ENCODE measurements around the gene ZBTB20. TPM values are rescaled to one million over a fixed set of nuclear protein-coding genes. Genes with fewer than 3 reads are reported as not detected.
"Not testable (repeated sequence)": the region's sequence is repeated elsewhere in the genome, so short reads cannot be mapped to it uniquely, and the experiment has no call there.

The ZBTB20 gene
- total RNA-seq, result 10 to 100 TPM; 21.8 to 62.6 (median 39.5) TPM

DNA sequence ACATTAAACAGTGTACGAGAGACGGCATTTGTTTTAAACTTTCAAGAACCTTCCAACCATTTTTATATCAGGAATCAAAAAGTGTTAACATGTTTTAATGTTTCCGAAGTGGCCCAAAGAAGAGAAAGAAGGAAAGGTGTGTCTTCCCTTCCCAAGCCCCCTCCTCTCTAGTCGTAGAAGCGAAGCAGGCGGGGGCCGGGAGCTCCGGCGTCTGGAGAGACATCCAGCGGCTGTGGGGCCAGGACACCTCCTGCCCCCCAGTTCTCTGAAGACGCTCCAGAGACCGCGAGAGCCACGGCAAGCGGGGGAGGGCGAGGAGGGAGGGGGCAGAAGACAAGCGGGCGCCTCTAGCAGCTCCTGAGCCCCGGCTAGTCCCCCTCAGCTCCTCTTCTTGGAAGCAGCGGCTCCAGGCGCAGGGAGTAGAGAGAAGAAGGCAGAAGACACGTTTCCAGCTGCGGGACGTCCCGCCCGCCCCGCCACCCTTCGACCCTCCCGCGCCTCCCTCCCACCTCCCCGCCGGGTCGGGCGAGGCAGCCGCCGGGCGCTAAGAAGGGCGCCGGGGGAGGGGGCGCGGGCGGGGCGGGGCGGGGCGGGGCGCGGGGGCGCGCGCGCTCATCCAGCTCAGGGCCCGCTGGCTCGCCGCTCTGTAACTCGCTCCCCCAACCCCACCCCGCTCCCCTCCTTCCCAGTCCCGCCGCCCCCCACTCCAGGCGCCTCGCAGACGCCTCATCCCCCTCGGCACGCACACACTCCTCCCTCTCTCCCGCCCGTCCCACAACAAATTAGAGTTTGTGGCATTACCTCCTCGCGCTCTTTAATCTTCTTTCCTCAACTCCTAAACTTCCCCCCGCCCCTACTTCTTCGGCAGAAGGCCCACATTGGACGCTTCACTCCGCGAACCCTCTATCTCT is at the start of gene ZBTB20:
TSS of gene ZBTB20 (minus strand) at position 871 of the 911 bp plus-strand sequence.
- peak in 6 of 8 experiments; percentile 10 to 38 (median 18) for ATAC-seq (replicated peaks in 6 of 8)
- H3K4me1 ChIP-seq (replicated peaks in 1 of 2), result peaks cover 0 to 7% of the 10 kb centered on the region in 2 donors
- peak within 1 kb of the TSS; percentile 56 to 85 (median 66) for H3K4me3 ChIP-seq
- H3K27ac ChIP-seq, result peak within 1 kb of the TSS; percentile 93
- in situ Hi-C loops (cut with MboI; ENCODE audit: low pct_unique_long_range_greater_than_20kb in 2 of 9, low sequenced_read_pairs in 9 of 9, unreplicated experiment in 9 of 9), result no loop called here
- WGBS, 10 experiments, result 0 to 3% (median 0%) methylated on average over 1 to 13 of the region's 72 CpGs; no CpG with 5 or more reads in 3 of the 10 experiments

GRCh38 chr3:115194476-115194875 is 47.4 kb upstream of the ZBTB20 start:
- 61 to 100% (median 90%) methylated on average over 3 to 4 of the region's 4 CpGs for WGBS, 10 experiments
- in situ Hi-C loops (cut with MboI; ENCODE audit: low pct_unique_long_range_greater_than_20kb in 2 of 9, low sequenced_read_pairs in 9 of 9, unreplicated experiment in 9 of 9), result no loop called here
- Histone ChIP-seq H3K4me1 (replicated peaks in 1 of 2) (no peaks in the 10 kb centered on the region), H3K27ac (no peak overlapping the region), H3K4me3 (no peak overlapping the region)
- ATAC-seq (replicated peaks in 6 of 8), result no peak

DNA sequence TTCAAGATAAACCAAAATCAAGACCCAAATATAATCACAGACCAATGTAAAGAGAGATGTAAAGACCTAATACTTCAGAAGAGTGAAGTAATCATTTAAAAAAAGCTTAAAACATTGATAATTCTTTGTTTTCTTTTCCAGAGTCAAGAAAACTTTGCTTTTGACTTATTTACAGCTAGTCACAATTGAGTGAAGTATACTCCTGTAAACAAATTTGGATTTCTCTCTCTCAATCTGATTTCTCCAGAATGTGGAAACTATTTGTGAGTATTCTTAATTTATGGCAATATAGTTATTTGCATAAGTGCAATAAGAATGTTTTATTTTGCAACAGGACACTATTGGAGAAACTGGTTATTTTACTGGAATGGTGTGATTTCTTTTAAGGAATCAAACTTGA is 43.7 kb upstream of the ZBTB20 start:
- ATAC-seq (replicated peaks in 6 of 8), result no peak
- H3K27ac ChIP-seq, result no peak overlapping the region
- H3K4me1 ChIP-seq (replicated peaks in 1 of 2), result no peaks in the 10 kb centered on the region
- H3K4me3 ChIP-seq, result no peak overlapping the region
- in situ Hi-C loops (cut with MboI; ENCODE audit: low pct_unique_long_range_greater_than_20kb in 2 of 9, low sequenced_read_pairs in 9 of 9, unreplicated experiment in 9 of 9), result no loop called here

DNA sequence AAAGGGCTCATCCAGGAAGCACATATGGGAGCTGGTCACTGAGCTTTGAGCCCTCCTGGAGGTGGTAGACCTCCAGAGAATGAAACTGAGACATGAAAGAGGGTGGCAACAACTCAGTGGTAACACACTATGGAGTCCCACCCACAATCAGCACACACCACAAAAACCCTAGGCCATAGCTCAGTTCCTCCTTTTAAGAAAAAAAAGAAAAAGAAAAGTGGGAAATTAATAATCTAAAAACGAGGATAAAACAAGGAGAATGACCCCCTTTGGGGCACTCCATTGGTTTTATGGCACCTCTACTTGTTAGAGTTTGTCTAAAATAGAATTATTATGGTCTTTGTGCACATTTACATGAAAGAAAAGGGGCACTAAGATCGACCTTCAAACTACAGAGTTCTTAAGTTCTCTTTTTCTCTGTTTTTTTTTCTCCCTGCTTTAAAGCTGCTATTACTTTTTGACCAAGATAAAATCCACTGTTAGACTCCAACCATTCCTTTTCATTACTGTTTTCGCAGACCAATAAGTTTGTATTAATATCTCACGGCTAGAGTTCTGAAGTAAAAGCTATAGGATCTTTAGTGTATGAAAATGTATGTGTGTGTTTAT is 40.2 kb upstream of the ZBTB20 start:
- Histone ChIP-seq H3K27ac (no peak overlapping the region), H3K4me1 (replicated peaks in 1 of 2) (no peaks in the 10 kb centered on the region), H3K4me3 (no peak overlapping the region)
- ATAC-seq (replicated peaks in 6 of 8), result no peak
- in situ Hi-C loops (cut with MboI; ENCODE audit: low pct_unique_long_range_greater_than_20kb in 2 of 9, low sequenced_read_pairs in 9 of 9, unreplicated experiment in 9 of 9), result no loop called here
- WGBS, 10 experiments, result 48 to 92% (median 74%) methylated on average over 2 to 4 of the region's 4 CpGs; no CpG with 5 or more reads in 1 of the 10 experiments

- no peak overlapping the region for H3K4me3 ChIP-seq
- no peaks in the 10 kb centered on the region for H3K4me1 ChIP-seq (replicated peaks in 1 of 2)
- in situ Hi-C loops (cut with MboI; ENCODE audit: low pct_unique_long_range_greater_than_20kb in 2 of 9, low sequenced_read_pairs in 9 of 9, unreplicated experiment in 9 of 9), result no loop called here
- ATAC-seq (replicated peaks in 6 of 8), result no peak
- H3K27ac ChIP-seq, result no peak overlapping the region
- 50 to 100% (median 81%) methylated on average over 1 to 6 of the region's 6 CpGs for WGBS, 10 experiments
These were observed 39.5 kb upstream of the ZBTB20 start for GRCh38 chr3:115186351-115187148.

DNA sequence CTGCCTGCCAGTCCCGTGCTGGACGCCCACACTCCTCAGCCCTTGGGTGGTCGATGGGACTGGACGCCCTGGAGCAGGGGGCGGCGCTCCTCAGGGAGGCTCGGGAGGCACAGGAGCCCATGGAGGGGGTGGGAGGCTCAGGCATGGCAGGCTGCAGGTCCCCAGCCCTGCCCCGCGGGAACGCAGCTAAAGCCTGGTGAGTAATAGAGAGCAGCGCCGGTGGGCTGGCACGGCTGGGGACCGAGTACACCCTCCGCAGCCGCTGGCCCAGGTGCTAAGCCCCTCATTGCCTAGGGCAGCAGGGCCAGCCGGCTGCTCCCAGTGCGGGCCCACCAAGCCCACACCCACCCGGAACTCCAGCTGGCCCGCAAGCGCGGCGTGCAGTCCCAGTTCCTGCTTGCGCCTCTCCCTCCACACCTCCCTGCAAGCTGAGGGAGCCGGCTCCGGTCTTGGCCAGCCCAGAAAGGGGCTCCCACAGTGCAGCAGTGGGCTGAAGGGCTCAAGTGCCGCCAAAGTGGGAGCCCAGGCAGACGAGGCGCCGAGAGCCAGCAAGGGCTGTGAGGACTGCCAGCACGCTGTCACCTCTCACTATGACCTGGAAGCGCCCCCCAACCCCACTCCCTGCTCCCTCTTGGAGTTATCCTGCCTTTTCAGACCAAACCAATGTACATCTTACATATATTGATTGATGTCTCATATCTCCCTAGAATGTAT is 37.9 kb upstream of the ZBTB20 start:
- ATAC-seq (replicated peaks in 6 of 8); in situ Hi-C loops (cut with MboI; ENCODE audit: low pct_unique_long_range_greater_than_20kb in 2 of 9, low sequenced_read_pairs in 9 of 9, unreplicated experiment in 9 of 9); H3K27ac ChIP-seq; H3K4me1 ChIP-seq (replicated peaks in 1 of 2); H3K4me3 ChIP-seq: not testable (repeated sequence)
- 67 to 100% (median 90%) methylated on average over 1 to 5 of the region's 32 CpGs; no CpG with 5 or more reads in 7 of the 10 experiments for WGBS, 10 experiments

- ATAC-seq (replicated peaks in 6 of 8); H3K4me3 ChIP-seq; in situ Hi-C loops (cut with MboI; ENCODE audit: low pct_unique_long_range_greater_than_20kb in 2 of 9, low sequenced_read_pairs in 9 of 9, unreplicated experiment in 9 of 9); H3K4me1 ChIP-seq (replicated peaks in 1 of 2); H3K27ac ChIP-seq: not testable (repeated sequence)
- 40 to 100% (median 80%) methylated on average over 1 to 4 of the region's 10 CpGs; no CpG with 5 or more reads in 5 of the 10 experiments for WGBS, 10 experiments
These were observed 31.8 kb upstream of the ZBTB20 start for GRCh38 chr3:115178930-115179329.

GRCh38 chr3:115169808-115170207 is 22.7 kb upstream of the ZBTB20 start:
- in situ Hi-C loops (cut with MboI; ENCODE audit: low pct_unique_long_range_greater_than_20kb in 2 of 9, low sequenced_read_pairs in 9 of 9, unreplicated experiment in 9 of 9), result loop anchor here in 2 of 9 experiments (25.0 kb wide), 1 partner anchor 333 kb away; no protein-coding TSS in a partner anchor
- no peaks in the 10 kb centered on the region for H3K4me1 ChIP-seq (replicated peaks in 1 of 2)
- 54 to 100% (median 92%) methylated on average over 1 to 2 of the region's 2 CpGs for WGBS, 10 experiments
- ATAC-seq (replicated peaks in 6 of 8), result no peak
- no peak overlapping the region for H3K27ac ChIP-seq
- H3K4me3 ChIP-seq, result no peak overlapping the region

DNA sequence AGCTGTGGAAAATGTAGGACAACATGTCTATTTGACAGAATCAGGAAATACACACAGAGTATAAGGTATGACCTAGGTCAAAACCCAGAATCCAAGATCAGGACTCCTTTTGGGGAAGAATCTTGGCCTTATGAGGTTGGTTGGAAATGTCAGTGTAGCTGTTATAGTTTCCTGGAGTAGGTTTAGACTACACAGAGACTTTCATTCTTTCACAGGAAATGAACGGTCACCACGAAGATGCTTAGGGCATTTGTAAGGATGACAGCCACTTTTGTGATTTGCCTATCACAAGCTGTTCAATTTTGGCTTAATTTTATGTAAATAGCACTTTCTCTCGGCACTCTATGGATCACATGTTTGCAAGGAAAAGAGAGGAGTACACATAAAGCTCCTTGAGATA is 18.6 kb upstream of the ZBTB20 start:
- Histone ChIP-seq H3K4me1 (replicated peaks in 1 of 2) (peaks cover 7 to 17% of the 10 kb centered on the region in 2 donors), H3K4me3 (no peak overlapping the region), H3K27ac (no peak overlapping the region)
- in situ Hi-C loops (cut with MboI; ENCODE audit: low pct_unique_long_range_greater_than_20kb in 2 of 9, low sequenced_read_pairs in 9 of 9, unreplicated experiment in 9 of 9), result loop anchor here in 2 of 9 experiments (25.0 kb wide), 1 partner anchor 328 kb away; no protein-coding TSS in a partner anchor
- ATAC-seq (replicated peaks in 6 of 8), result no peak
- WGBS, 10 experiments, result 0 to 90% (median 68%) methylated on average over 1 to 3 of the region's 3 CpGs; no CpG with 5 or more reads in 2 of the 10 experiments

DNA sequence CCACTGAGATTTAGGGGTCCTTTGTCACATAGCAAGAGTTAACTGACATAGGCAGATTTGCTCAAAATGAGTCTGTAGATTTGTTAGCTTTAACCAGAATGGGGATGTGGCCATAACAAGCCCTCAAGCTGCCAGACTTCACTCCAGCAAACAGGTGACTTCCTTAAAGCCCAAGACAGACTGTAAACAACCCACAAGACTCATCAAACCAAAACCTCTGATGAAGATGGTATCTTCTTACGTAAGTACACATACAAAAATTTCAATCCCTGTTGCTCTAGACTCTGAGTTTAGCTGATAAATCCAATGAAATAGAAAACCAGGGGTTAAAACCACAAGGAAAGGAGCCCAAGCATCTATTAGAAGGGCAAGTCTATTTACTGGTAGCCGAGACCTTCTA is 18.2 kb upstream of the ZBTB20 start:
- H3K4me1 ChIP-seq (replicated peaks in 1 of 2), result peaks cover 11 to 21% of the 10 kb centered on the region in 2 donors
- WGBS, 10 experiments, result 80 to 100% (median 94%) methylated on average over 1 to 2 of the region's 2 CpGs; no CpG with 5 or more reads in 3 of the 10 experiments
- no peak overlapping the region for H3K27ac ChIP-seq
- in situ Hi-C loops (cut with MboI; ENCODE audit: low pct_unique_long_range_greater_than_20kb in 2 of 9, low sequenced_read_pairs in 9 of 9, unreplicated experiment in 9 of 9), result loop anchor here in 2 of 9 experiments (25.0 kb wide), 1 partner anchor 328 kb away; no protein-coding TSS in a partner anchor
- ATAC-seq (replicated peaks in 6 of 8), result no peak
- H3K4me3 ChIP-seq, result no peak overlapping the region

GRCh38 chr3:115164374-115165221 is 17.5 kb upstream of the ZBTB20 start:
- WGBS, 10 experiments, result 70 to 100% (median 86%) methylated on average over 1 to 3 of the region's 3 CpGs
- Histone ChIP-seq H3K4me3 (no peak overlapping the region), H3K4me1 (replicated peaks in 1 of 2) (peaks cover 12 to 24% of the 10 kb centered on the region in 2 donors), H3K27ac (no peak overlapping the region)
- ATAC-seq (replicated peaks in 6 of 8), result peak in 1 of 8 experiments; percentile 40
- in situ Hi-C loops (cut with MboI; ENCODE audit: low pct_unique_long_range_greater_than_20kb in 2 of 9, low sequenced_read_pairs in 9 of 9, unreplicated experiment in 9 of 9), result loop anchor here in 2 of 9 experiments (25.0 kb wide), 1 partner anchor 327 kb away; no protein-coding TSS in a partner anchor

All from motor neuron (in vitro differentiated cells).